Measurements from ENCODE around the gene ATRN.

Gene ATRN

DNA sequence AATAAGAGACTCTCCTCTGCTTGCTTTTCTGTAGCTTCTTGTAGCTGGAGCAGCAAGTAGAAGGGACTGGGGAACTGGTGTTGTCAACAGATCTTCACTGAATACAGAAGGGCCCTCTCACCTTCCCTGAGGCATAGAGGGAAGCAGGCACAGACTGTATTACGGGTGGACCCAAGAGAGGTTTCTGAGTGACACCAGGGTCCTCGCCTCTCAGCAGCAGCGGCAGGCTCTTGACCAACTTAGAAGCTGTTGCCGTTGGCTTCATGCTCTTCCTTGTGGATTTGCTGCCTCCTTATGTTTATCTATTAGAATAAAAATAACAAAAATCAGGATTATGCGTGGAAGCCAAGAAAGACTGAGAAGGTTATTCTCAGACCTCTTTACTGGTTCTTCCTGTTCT is 160.7 kb downstream of the ATRN start:
- DNase-seq, result no peak

DNA sequence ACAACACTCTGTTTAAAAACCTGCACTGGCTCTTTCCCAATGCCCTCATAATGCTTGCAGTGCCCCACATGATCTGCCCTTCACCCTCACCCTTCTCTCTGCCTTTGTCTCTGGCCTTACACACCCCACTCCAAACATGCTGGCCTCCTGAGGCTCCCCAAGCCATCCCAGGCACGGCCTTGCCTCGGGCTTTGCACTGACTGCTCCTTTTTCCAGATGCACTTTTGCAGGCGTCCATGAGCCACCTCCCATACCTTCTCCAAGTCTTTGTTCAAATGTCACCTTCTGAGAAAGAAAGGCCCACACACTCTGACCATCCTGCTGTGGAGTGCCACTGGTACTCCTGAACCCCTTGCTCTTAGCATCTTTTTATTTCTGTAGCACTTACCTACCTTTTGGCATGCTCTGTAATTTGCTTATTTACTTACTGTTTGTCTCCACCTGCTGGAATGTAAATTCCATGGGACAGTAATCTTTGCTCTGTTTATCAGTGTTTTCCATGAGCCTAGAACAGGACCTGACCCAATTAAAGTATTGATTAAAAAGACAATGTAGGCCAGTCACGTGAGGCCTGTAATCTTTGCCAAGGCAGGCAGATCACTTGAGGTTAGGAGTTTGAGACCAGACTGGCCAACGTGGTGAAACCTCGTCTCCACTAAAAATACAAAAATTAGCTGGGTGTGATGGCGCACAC is 161.6 kb downstream of the ATRN start:
- no peak for DNase-seq

DNA sequence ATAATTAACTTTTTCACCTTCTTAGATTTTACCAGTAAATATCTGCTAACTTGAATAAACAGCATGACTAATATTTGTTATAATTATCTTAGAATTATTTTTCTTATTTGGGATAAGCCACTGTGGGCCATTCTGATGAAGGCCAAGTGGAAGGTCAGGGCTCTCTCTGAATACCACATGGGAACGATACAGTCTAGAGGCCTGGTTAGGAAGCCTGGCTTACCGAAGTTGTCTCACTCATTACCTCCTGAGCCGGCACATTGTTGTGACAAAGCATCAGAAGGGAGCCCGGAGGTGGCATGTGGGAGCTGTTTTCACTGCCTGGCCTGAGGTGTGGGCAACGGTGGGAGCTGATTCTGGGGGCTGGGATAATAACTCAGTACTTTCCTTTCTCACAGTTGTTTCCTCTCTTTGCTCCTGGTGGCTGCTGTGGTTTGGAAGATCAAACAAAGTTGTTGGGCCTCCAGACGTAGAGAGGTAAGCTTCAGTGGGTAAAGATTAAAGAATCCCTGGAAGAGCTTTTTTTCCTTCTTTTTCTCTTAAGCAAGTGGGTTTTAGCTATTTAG is 163.2 kb downstream of the ATRN start:
- no peak for DNase-seq

DNA sequence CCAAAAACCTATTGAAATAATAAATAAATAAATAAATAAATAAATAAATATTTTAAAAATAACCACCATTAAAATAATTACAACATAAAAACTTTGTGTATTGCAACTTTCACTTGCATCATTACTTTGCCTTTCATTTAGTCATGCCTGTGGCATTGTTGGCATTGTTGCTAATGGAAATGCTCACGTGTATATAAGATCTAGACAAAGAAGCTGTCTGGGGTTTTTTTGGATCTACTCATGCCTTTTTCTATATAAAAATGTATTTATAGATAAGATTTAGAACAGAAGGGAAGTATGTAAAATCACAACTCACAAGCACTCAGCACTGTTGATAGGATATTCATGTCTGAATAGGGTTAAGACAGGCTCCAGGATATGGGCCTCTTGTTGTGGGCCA is 164.5 kb downstream of the ATRN start:
- no peak for DNase-seq

DNA sequence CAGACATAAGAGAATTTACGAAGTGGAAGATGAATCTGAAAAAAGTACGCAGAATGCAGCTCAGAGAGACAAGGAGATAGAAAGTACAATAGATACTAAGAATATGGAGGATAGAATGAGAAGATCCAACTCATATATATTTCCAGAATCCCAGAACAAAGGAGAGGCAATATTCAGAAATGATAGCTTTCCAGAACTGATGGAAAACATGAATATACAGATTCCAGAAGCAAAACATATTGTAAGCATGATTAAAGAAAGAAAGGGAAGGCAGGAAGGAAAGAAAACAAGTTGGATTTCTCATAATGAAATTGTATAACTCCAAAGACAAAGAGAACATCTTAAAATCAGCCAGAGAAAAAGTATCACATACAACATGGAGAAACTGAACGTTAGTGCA is 169.4 kb downstream of the ATRN start:
- DNase-seq, result no peak

DNA sequence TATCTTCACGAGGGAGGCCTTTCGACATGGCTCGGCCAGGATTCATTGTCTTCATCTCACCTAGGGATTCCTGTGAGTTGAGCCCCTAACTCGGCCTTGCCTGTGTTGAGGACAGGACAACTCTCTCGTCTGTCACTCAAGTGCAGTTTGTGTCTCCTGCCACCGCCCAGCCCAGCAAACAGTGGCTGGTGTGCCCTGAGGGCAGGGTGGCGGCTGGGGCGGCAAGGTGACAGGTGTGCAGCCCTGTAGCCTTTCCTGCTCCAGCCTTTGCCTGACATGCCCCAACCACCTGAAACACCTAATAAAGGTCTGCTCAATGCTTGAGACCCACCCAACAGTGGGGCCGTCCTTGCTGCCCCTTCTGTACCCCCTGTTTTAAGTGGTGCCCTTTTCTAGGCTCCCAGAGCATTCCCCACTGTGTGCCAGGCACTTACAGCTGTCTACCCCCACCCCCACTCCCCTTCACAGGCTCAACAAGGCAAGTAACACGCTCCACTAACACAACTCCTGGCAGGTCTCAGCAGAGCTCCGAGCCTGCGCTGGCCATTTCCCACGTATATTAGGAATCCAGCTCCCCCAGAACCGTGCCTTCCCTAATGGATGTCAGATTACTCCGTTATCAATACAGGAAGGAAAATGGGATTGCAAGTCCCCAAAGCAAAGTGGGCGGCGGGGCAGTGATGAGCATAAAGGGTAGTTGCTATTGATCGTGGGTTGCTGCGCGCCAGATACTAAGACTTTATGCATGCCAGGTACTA is 174.7 kb downstream of the ATRN start:
- DNase-seq, result no peak

DNA sequence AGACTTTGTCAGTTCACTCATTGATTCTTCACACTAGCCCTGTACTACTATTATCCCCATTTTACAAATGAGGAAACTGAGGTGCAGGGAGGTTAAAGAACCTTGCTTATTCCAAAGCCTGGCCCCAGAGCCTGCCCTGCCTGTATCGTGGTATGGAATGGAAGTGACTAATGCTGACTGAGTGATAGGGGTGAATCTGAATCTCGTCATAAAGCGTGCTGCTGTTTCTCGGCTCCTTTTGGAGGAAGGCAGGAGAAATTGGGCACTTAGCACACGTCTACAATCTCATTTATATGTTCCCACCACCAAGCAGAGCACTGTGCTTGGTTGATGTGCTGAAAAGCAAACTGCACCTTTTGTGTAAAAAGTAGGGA is 175.2 kb downstream of the ATRN start:
- no peak for DNase-seq

DNA sequence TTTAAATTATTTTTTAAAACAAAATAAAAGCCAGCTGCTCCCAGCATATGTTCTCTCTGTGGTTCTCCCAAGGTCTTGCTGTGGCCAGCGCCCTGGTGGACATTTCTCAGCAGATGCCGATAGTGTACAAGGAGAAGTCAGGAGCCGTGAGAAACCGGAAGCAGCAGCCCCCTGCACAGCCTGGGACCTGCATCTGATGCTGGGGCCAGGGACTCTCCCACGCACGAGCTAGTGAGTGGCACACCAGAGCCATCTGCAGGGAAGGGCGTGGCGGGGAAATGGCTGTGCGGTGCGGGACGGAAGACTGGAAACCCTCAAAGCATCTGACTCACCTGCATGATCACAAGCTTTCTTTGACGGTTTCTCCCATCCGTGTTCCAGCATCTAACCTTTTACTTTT is 175.8 kb downstream of the ATRN start:
- no peak for DNase-seq

DNA sequence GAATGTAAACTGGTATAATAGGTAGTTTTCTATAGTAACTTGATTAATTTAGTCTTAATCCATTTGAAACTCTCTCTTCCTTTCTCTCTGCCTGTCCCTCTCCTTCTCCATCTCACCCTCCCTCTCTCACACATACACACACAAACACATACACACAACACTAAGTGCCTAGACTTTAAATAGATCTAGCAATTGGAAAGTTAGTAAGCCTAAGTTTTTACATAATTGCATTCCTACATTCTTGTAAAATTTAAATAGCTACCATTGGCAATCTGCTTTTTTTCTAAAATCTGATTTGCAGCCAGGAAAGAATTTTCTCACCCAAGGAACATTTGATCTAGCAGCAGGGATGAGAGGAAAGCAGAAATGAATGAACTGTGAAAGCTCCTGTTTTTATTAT is 176.7 kb downstream of the ATRN start:
- no peak for DNase-seq

DNA sequence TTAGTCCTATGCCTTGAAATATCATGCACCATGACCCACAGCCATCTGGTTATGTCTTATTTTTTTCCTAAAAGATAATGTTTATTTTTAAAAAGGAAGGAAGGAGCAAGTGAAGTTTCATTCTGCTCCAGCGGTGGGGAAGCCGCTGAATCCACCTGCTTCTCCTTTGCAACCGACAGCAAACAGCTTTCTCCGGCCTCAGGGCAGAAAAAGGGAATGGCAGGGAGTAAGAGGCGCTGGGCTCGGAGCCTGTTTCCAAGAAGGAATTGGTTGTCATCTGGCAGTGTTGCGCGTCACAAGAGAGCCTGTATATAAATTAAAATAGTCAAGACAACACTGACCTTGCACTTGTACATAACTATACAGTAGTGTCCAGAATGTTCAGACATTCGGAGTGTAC is 178.1 kb downstream of the ATRN start:
- no peak for DNase-seq

DNA sequence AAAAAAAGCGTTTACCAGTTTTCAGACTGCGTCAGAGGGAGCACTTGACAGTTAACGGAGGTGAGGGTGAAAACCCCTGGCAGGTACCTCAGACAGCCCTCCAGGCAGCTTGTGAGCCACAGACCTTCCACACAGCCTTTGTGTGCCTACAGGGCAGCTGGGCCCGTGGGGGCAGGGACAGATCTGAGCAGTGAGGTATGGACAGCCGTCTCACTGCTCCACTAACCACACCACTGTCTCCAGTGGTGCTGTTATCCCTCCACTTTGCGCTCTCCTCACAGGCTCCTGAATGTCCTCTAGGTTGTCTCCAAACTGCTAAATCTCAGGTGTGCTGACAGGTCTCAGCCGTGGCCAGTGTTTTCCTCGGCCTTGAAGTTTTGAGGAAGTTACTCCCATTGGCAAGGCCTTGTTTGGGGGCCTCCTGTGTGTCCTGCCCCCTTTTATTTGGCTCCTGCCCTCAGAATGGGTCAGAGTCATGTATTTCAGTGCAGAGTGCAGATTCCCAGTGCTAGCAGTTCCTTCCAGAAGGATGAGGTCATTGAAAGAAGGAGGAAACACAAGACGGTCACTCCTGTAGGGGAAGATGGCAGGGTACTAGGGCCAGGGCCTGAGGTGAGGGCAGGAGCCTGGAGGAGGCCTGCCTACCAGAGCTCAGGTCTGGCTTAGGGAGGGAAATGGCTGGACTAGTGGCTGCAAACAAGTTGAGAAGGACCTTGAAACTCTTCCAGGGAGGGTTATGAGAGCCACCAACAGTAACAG is 180.6 kb downstream of the ATRN start:
- no peak for DNase-seq

DNA sequence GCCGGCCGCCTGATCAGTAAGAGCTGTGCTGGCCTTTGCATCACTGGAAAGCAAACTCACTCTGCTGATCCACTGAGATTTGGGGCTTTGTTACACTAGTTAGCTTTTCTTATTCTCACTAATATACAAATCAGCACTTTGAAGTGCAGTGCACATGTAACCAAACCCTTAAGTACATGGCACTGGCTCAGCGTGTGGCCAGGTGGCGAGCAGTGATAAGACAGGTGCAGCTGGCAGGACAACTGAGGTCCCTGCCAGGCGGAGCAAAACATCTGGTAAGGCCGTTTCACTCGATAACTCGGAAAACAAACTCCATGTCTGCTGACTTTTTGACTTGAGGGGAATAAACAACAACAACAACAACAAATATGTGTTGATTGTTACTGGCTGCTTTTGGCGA is 181.4 kb downstream of the ATRN start:
- no peak for DNase-seq

DNA sequence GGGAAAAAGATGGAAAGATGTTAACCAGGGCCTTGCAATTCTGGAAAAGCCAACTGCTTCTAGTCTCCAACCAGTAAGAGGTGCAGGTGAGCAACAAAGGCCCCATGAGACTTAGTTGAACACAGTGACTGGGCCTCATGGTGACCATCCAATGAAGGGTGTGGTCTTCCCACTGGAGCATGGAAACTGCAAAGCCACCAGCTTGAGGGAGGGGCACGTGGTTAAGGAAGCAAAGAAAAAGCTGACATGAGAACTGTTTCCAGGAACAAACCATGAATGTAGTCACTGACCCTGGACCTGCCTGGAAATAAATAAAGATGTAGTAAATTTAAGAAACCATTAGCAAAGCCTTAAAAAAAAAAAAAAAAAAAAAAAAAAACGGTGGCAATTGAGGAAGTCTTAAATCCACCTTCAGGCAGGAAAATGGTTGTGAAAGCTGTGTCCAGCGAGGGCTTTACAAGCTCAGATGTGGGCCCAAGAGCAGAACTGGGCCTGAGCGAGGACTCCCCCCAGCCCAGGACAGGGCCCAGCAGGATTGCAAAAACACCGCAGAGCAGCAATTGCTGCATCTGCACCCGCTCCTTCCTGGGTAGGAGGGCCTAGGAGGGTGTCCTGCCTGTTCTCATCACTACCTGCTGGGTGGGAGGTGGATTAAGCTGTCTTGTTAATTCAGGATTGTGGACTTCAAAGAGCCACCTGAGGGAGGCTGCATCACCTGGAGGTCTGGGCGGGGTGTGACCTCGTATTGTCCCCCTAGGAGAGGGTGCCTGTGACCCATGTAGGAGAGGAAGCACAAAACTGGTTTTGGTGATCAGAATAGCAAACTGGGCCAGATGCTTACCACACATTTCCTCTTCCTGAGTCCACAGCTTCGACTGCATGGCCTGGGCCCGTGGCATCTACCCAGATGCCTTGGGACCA is 182.1 kb downstream of the ATRN start:
- no peak for DNase-seq

DNA sequence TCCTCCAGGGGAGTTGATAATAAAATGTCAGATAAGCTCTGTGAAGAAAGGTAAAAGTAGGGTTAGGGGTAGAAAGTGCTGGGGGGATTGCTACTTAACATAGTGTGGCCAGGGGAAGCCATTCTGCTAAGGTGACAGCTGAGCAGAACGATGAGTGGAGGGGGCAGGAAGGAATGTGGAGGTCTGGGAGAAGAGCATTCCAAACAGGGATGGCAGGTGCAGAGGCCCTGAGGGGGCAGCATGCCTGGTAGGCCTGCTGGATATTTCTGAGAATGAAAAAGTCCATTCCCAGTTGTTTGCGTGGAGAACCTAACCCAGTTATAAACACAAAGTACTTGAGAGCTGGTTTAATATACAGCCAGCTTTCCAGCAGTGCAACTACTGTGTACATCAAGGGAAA is 183.1 kb downstream of the ATRN start:
- DNase-seq, result no peak

DNA sequence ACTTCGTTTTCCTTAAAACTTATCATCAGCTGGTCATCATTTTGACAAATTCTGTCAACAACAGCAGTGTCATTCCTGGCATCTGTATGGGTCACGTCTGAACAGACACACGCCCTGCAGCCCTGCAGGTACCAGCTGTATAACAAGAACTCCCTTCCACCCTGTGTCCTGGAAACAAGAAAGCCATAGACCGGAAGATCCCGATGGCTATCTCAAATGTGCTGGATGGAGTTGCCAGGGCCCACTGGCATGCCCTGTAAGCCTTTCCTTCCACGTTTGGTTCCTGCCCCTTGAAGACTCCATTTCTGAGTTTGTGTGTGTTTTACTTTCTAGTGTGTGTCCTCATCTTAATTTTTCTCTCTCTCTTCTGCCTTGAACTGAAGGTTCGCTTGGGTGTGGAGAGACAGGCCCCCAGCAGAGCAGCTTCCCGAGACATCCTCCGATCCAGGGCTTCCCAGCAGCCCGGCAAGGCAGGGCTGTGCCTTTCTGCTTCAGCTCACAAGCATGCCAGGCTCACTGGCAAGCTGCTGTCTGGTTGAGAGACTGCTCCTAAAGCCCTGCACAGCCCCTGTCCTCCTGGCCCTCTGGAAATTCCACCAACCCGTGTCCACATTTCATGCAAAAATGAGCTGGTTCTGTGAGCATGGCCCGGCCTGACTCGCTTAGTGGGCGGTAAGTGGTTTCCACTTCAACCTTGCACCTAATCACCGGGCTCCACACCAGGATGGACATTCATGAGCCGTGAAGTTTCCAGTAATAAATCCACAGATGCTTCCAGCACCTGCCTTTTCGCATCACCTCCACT is 183.7 kb downstream of the ATRN start:
- no peak for DNase-seq

DNA sequence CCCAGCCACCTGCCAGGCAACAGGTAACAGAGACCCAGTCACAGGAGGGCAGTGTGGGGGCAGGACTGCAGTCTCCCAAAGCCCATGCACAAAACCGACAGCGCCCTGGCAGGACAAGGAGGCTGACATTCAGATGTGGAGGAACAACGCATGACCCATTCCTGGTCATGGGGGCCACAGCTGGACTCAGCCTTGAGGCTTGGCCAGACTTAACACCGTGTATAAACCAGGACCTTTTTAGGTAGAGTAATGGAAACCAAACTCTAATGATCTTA is 184.2 kb downstream of the ATRN start:
- DNase-seq, result no peak

DNA sequence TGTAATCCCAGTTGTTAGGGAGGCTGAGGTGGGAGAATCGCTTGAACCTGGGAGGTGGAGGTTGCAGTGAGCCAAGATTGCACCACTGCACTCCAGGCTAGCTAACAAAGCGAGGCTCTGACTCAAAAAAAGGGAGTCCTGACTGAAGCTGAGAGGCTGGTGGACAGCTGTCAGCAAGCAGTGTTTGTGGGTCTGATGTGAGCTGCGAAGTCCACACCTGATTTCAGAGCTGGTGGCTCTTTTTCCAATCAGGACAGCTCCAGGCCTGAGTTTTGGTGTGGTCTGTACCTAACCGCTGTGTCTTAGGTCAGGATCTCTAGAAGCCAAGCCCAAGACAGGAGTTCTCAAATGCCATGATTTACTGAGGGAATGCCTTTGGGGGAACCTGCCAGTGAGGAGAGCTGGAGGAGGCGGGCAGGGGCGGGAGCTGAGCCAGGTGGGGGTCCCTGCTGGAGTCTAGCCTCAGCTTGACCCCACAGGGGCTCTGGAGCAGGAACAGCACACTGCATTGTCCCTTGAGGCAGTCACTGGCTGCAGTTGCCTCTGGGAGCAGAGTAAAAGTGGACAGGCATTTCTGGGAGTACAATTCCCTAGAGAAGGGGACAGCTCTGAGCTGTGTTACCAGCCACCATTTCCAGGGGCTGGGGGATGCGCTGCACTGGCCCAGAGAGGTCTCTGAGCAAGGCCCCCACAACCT is 187.3 kb downstream of the ATRN start:
- DNase-seq, result no peak

DNA sequence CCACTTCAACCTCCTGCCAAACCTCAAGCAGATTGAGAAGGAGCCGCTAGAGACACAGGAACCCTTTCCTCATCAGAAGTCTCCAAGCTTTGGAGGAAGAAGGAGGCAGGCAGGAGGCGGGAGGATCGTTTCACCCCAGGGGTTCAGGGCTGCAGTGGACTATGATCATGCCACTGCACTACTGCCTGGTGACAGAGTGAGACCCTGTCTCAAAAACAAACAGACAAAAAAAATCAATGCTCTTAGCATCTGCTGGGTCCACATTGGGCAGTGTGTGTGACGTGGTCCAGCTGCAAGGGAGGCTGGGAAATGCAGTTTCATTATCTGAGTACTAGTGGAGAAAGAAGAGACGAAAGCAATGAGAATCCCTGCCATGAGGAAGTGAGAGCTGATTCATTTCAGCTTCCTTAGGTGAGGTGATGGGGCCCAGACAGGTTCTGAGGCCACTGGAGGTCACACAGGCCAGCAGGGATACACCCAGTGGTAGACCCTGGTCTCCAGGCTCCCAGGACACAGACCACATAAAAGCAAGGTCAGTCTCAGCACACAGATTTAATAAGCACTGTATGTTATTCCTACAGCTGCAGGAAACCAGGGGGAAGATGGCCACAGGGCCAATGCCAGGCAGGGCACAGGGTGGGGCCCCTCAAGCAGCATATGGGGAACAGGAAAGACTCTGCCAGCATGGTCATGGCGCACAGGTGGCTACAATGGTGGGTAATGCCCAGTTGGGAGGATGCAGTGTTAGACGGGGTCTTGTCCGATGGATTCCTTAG is 188.1 kb downstream of the ATRN start:
- DNase-seq, result no peak

DNA sequence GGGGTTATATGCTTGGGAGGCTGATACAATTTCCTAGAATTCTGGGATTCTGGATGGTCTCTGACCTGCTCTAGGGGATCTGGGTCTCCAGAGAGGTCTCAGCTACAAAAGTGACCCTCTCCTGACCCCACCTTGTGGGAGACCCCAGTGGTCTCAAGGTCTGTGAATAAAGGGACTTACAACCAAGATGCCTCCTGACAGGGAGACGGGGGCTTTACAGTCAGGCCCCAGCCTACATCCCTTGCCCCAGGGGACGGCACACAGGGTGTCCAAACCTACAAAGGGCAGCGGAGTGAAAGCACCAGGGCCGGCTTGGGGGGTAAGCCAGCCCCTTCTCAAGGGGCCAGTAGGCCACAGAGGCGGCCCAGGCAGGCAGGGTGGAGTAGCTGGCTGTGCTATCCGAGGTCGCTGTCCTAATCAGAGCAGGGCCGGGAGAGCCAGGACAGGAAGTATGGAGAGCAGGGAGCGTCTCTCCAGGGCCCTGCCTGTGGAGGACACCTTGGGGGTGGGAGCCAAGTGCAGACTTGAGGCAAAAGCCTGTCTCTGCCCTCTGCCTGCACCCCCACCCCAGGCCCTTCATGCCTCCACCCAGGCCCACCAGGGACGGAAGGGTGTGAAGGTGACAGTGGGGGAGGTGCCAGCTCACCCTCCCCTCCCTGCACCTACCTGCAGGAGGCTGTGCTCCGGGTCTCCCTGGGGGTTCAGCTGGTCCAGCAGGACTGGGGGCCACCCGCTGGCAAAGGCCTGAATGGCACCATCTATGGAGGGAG is 188.9 kb downstream of the ATRN start:
- no peak for DNase-seq
